HG03432 (cell line): ENCODE measurements around the gene NOG.
A peak's percentile ranks its signal among the peaks of the same experiment; 100 is the strongest.

Experiments used
- ATAC-seq: cut with Tn5 transposase; IDR thresholded peaks from one replicate; pipeline ENCODE4 v1.9.1; 2021; ENCODE audit warnings: mild to moderate bottlenecking, moderate library complexity; ENCODE audit not compliant: unreplicated experiment

NOG gene

GRCh38 chr17:56593646-56594319 lies at the start of gene NOG:
Gene NOG (plus strand): TSS chr17:56593699. CDS start chr17:56594224, 525 bp downstream.
- ATAC-seq = peak; percentile 62

GRCh38 chr17:56545106-56545505 lies 48.4 kb upstream of the NOG start:
- no peak for ATAC-seq

- no peak for ATAC-seq
Measured at GRCh38 chr17:56545930-56546329, 47.6 kb upstream of the NOG start.

- ATAC-seq = no peak
Measured at GRCh38 chr17:56548661-56549060, 44.8 kb upstream of the NOG start.

- no peak for ATAC-seq
Measured at GRCh38 chr17:56549501-56549900, 44.0 kb upstream of the NOG start.

- ATAC-seq = no peak
Measured at GRCh38 chr17:56557682-56558081, 35.8 kb upstream of the NOG start.

GRCh38 chr17:56558088-56558487 lies 35.4 kb upstream of the NOG start:
- ATAC-seq = no peak

GRCh38 chr17:56570199-56570598 lies 23.3 kb upstream of the NOG start:
- no peak for ATAC-seq

- no peak for ATAC-seq
Measured at GRCh38 chr17:56571456-56571855, 22.0 kb upstream of the NOG start.

GRCh38 chr17:56577190-56577842 lies 16.2 kb upstream of the NOG start:
- ATAC-seq = no peak

- no peak for ATAC-seq
Measured at GRCh38 chr17:56577843-56578204, 15.7 kb upstream of the NOG start.

- ATAC-seq = no peak
Measured at GRCh38 chr17:56581635-56582627, 11.6 kb upstream of the NOG start.

- no peak for ATAC-seq
Measured at GRCh38 chr17:56583772-56584171, 9.7 kb upstream of the NOG start.

GRCh38 chr17:56587298-56587697 lies 6.2 kb upstream of the NOG start:
- no peak for ATAC-seq

- ATAC-seq = peak; percentile 70
Measured at GRCh38 chr17:56592487-56593085, 913 bp upstream of the NOG start.

- no peak for ATAC-seq
Measured at GRCh38 chr17:56593086-56593645, 333 bp upstream of the NOG start.

GRCh38 chr17:56594320-56595107 lies 1.0 kb downstream of the NOG start:
- ATAC-seq = no peak

- no peak for ATAC-seq
Measured at GRCh38 chr17:56595108-56595418, 1.6 kb downstream of the NOG start.

GRCh38 chr17:56595831-56596690 lies 2.6 kb downstream of the NOG start:
- ATAC-seq = no peak
